Lower leg skin (tissue), 3 donors: Measurements from ENCODE around the gene EIF5A2.

Experiments used
- CTCF ChIP-seq, 3 donors: fragments of 450-650 bp; IDR thresholded peaks; one replicate each; pipeline ENCODE4 v1.5.1; 2016; ENCODE audit warnings: antibody characterized with exemption in 3 of 3, mild to moderate bottlenecking in 3 of 3, moderate library complexity in 2 of 3
- POLR2A ChIP-seq, 2 donors: fragments of 450-650 bp; IDR thresholded peaks; one replicate each; pipeline ENCODE4 v1.6.1; 2016 to 2017; ENCODE audit warnings: antibody characterized with exemption in 2 of 2, mild to moderate bottlenecking in 1 of 2, moderate library complexity in 1 of 2

- TF ChIP-seq CTCF (IDR thresholded peaks at IDR 0.05): no peak
- no peak for TF ChIP-seq POLR2A (IDR thresholded peaks at IDR 0.05)
Observed at GRCh38 chr3:170866499-170866898, 41.9 kb downstream of the EIF5A2 start.
